WTC11 (cell line): Measurements from ENCODE around the gene CSF1. TPM values are rescaled to one million over a fixed set of nuclear protein-coding genes. Genes with fewer than 3 reads are reported as not detected.

Experiments used
- ATAC-seq: fragments of 200-7000 bp; cut with Tn5 transposase; 2 replicates; pipeline ENCODE4 v1.10.0; 2021; ENCODE audit warnings: mild to moderate bottlenecking, moderate library complexity
- CTCF ChIA-PET: fragments of 300-600 bp; sonication (Branson Sonifier 250); formaldehyde crosslinking; loops from one replicate; lab custom pipeline; 2021; ENCODE audit warnings: antibody characterized with exemption; lab: Charles Lee
- POLR2A ChIA-PET: fragments of 350-600 bp; sonication (Branson Sonifier 250); formaldehyde crosslinking; loops from one replicate; lab custom pipeline; 2021; ENCODE audit warnings: antibody characterized with exemption; lab: Charles Lee
- DNase-seq: peaks from one replicate; pipeline ENCODE4 v3.0.0; 2021; ENCODE audit warnings: low spot score
- H3K27ac Mint-ChIP-seq: 2 replicates; pipeline ENCODE4 v1.8.0; 2021; ENCODE audit warnings: mixed read lengths
- H3K27me3 Mint-ChIP-seq: 2 replicates; pipeline ENCODE4 v1.8.0; 2021; ENCODE audit warnings: low read depth, mild to moderate bottlenecking, moderate library complexity, mixed read lengths
- H3K36me3 Mint-ChIP-seq: 2 replicates; pipeline ENCODE4 v1.8.0; 2021; ENCODE audit warnings: mixed read lengths
- H3K4me1 Mint-ChIP-seq: 2 replicates; pipeline ENCODE4 v1.8.0; 2022; ENCODE audit warnings: mixed read lengths
- H3K4me3 Mint-ChIP-seq: 2 replicates; pipeline ENCODE4 v1.8.0; 2021; ENCODE audit warnings: mild to moderate bottlenecking, moderate library complexity, mixed read lengths
- H3K9me3 Mint-ChIP-seq: 2 replicates; pipeline ENCODE4 v1.8.0; 2021; ENCODE audit warnings: mixed read lengths
- ATF3 ChIP-seq: sonication (generic); formaldehyde crosslinking; conservative IDR thresholded peaks from 2 replicates; pipeline ENCODE4 v1.8.1; 2022; ENCODE audit warnings: mild to moderate bottlenecking, missing genetic modification reagents
- ATF6 ChIP-seq: sonication (generic); formaldehyde crosslinking; IDR thresholded peaks from 2 replicates; pipeline ENCODE4 v1.8.1; 2023; ENCODE audit warnings: mild to moderate bottlenecking, missing genetic modification reagents
- CREB1 ChIP-seq: sonication (generic); formaldehyde crosslinking; IDR thresholded peaks from 2 replicates; pipeline ENCODE4 v1.8.0; 2023; ENCODE audit warnings: mild to moderate bottlenecking, missing genetic modification reagents
- CREM ChIP-seq: sonication (generic); formaldehyde crosslinking; IDR thresholded peaks from 2 replicates; pipeline ENCODE4 v1.8.1; 2022; ENCODE audit warnings: mild to moderate bottlenecking, missing genetic modification reagents, moderate library complexity
- CTCF ChIP-seq: fragments of 200-600 bp; IDR thresholded peaks from 2 replicates; pipeline ENCODE4 v1.8.0; 2022; ENCODE audit warnings: antibody characterized with exemption
- E2F4 ChIP-seq: sonication (generic); formaldehyde crosslinking; IDR thresholded peaks from 2 replicates; pipeline ENCODE4 v1.8.1; 2022; ENCODE audit warnings: low read depth, mild to moderate bottlenecking, moderate library complexity, missing genetic modification reagents, borderline replicate concordance
- E2F5 ChIP-seq: sonication (generic); formaldehyde crosslinking; IDR thresholded peaks from 2 replicates; pipeline ENCODE4 v1.8.1; 2022; ENCODE audit warnings: mild to moderate bottlenecking, moderate library complexity, missing genetic modification reagents
- EMX1 ChIP-seq: fragments of 250-450 bp; sonication (Bioruptor Pico); IDR thresholded peaks from 2 replicates; pipeline ENCODE4 v1.8.0; 2021; ENCODE audit warnings: mild to moderate bottlenecking
- FOXK1 ChIP-seq: sonication (generic); formaldehyde crosslinking; IDR thresholded peaks from 2 replicates; pipeline ENCODE4 v1.8.0; 2022; ENCODE audit warnings: mild to moderate bottlenecking, moderate library complexity, missing genetic modification reagents
- GRHL2 ChIP-seq: fragments of 250-450 bp; sonication (Bioruptor Pico); IDR thresholded peaks from 2 replicates; pipeline ENCODE4 v1.8.0; 2022; ENCODE audit warnings: mild to moderate bottlenecking, moderate library complexity; ENCODE audit not compliant: insufficient replicate concordance, severe bottlenecking
- IRF2 ChIP-seq: sonication (generic); formaldehyde crosslinking; IDR thresholded peaks from 2 replicates; pipeline ENCODE4 v1.8.0; 2022; ENCODE audit warnings: low read depth, missing genetic modification reagents, borderline replicate concordance
- JAZF1 ChIP-seq: fragments of 250-450 bp; sonication (Bioruptor Pico); IDR thresholded peaks from 2 replicates; pipeline ENCODE4 v1.9.0; 2021; ENCODE audit warnings: moderate library complexity, mild to moderate bottlenecking, inconsistent platforms
- MLX ChIP-seq: sonication (generic); formaldehyde crosslinking; IDR thresholded peaks from 2 replicates; pipeline ENCODE4 v1.8.1; 2023; ENCODE audit warnings: mild to moderate bottlenecking, missing genetic modification reagents, moderate library complexity
- MYBL2 ChIP-seq: sonication (generic); formaldehyde crosslinking; IDR thresholded peaks from 2 replicates; pipeline ENCODE4 v1.8.1; 2023; ENCODE audit warnings: mild to moderate bottlenecking, moderate library complexity, missing genetic modification reagents
- NFATC4 ChIP-seq: fragments of 250-450 bp; sonication (Bioruptor Pico); IDR thresholded peaks from 2 replicates; pipeline ENCODE4 v1.9.0; 2021; ENCODE audit warnings: mild to moderate bottlenecking
- NFE2L1 ChIP-seq: sonication (generic); formaldehyde crosslinking; IDR thresholded peaks from 2 replicates; pipeline ENCODE4 v1.8.1; 2023; ENCODE audit warnings: missing genetic modification reagents
- NFYB ChIP-seq: sonication (generic); formaldehyde crosslinking; conservative IDR thresholded peaks from 2 replicates; pipeline ENCODE4 v1.8.0; 2022; ENCODE audit warnings: low read depth, missing genetic modification reagents
- NR2C2 ChIP-seq: sonication (generic); formaldehyde crosslinking; IDR thresholded peaks from 2 replicates; pipeline ENCODE4 v1.8.0; 2022; ENCODE audit warnings: mild to moderate bottlenecking, missing genetic modification reagents
- PRRX2 ChIP-seq: fragments of 250-450 bp; sonication (Bioruptor Pico); IDR thresholded peaks from 2 replicates; pipeline ENCODE4 v1.8.0; 2021; ENCODE audit warnings: mild to moderate bottlenecking
- SP1 ChIP-seq: sonication (generic); formaldehyde crosslinking; conservative IDR thresholded peaks from 2 replicates; pipeline ENCODE4 v1.8.1; 2022; ENCODE audit warnings: missing genetic modification reagents
- TEAD4 ChIP-seq: sonication (generic); formaldehyde crosslinking; IDR thresholded peaks from 2 replicates; pipeline ENCODE4 v1.8.0; 2022; ENCODE audit warnings: mild to moderate bottlenecking, missing genetic modification reagents
- USF2 ChIP-seq: sonication (generic); formaldehyde crosslinking; IDR thresholded peaks from 2 replicates; pipeline ENCODE4 v1.8.1; 2023; ENCODE audit warnings: mild to moderate bottlenecking, missing genetic modification reagents, moderate library complexity
- ZBTB21 ChIP-seq: sonication (generic); formaldehyde crosslinking; IDR thresholded peaks from 2 replicates; pipeline ENCODE4 v1.8.1; 2023; ENCODE audit warnings: mild to moderate bottlenecking, missing genetic modification reagents, borderline replicate concordance
- ZBTB43 ChIP-seq: sonication (generic); formaldehyde crosslinking; IDR thresholded peaks from 2 replicates; pipeline ENCODE4 v1.8.1; 2023; ENCODE audit warnings: mild to moderate bottlenecking, missing genetic modification reagents
- ZNF121 ChIP-seq: sonication (generic); formaldehyde crosslinking; IDR thresholded peaks from 2 replicates; pipeline ENCODE4 v1.8.0; 2023; ENCODE audit warnings: missing genetic modification reagents
- ZNF423 ChIP-seq: fragments of 250-450 bp; sonication (Bioruptor Pico); IDR thresholded peaks from 2 replicates; pipeline ENCODE4 v2.1.2; 2022; ENCODE audit warnings: mild to moderate bottlenecking, moderate library complexity
- total RNA-seq: library from RNA; stranded (reverse); gene quantifications from 3 replicates; pipeline ENCODE4 v1.2.3, GENCODE V29; 2021

Gene CSF1
- total RNA-seq, 1 experiment from 2014 or later = 3.0 TPM

- ATAC-seq = no peak
- DNase-seq = no peak
- TF ChIP-seq CTCF (no peak), ATF6 (no peak), EMX1 (no peak), USF2 (CRISPR knock-in tag) (no peak), ZNF423 (CRISPR knock-in tag) (no peak), MYBL2 (no peak), ZBTB43 (CRISPR knock-in tag) (no peak), E2F5 (CRISPR knock-in tag) (no peak), TEAD4 (CRISPR knock-in tag) (no peak), CREM (CRISPR knock-in tag) (no peak), IRF2 (no peak), ZBTB21 (CRISPR knock-in tag) (no peak), PRRX2 (CRISPR knock-in tag) (no peak), NFATC4 (CRISPR knock-in tag) (no peak), GRHL2 (CRISPR knock-in tag) (no peak), MLX (CRISPR knock-in tag) (no peak)
- POLR2A ChIA-PET = interaction anchor here (0.6 to 0.7 kb wide), 2 partner anchors 17 to 63 kb away, joined by 3 read pairs; no protein-coding TSS in a partner anchor
- CTCF ChIA-PET = interaction anchor here (2.6 to 3.0 kb wide), 2 partner anchors 56 to 151 kb away, joined by 7 to 11 read pairs; partner anchors contain the start of gene AHCYL1
- Mint-ChIP-seq H3K27me3 (no peaks in the 10 kb centered on the region), H3K4me1 (peaks cover 23% of the 10 kb centered on the region), H3K9me3 (peaks cover 3% of the 10 kb centered on the region; the same call in 1 of the 2 replicates), H3K4me3 (no peak overlapping the region), H3K36me3 (no peaks in the 10 kb centered on the region), H3K27ac (no peak overlapping the region)
Measured at GRCh38 chr1:109928591-109929111, 18.0 kb downstream of the CSF1 start.

GRCh38 chr1:109929170-109929569, 18.5 kb downstream of the CSF1 start:
- DNase-seq = no peak
- H3K36me3 Mint-ChIP-seq = no peaks in the 10 kb centered on the region
- H3K4me3 Mint-ChIP-seq = no peak overlapping the region
- POLR2A ChIA-PET = interaction anchor here (0.6 kb wide), 1 partner anchor 62 kb away, joined by 3 read pairs; no protein-coding TSS in a partner anchor
- H3K9me3 Mint-ChIP-seq = peaks cover 3% of the 10 kb centered on the region; the same call in 1 of the 2 replicates
- no peak overlapping the region for H3K27ac Mint-ChIP-seq
- TF ChIP-seq GRHL2 (CRISPR knock-in tag) (no peak), ZNF121 (CRISPR knock-in tag) (no peak), NR2C2 (CRISPR knock-in tag) (no peak), JAZF1 (CRISPR knock-in tag) (no peak), NFYB (no peak), SP1 (CRISPR knock-in tag) (no peak), EMX1 (no peak), FOXK1 (CRISPR knock-in tag) (no peak), NFE2L1 (CRISPR knock-in tag) (no peak), ATF3 (CRISPR knock-in tag) (no peak), CREB1 (CRISPR knock-in tag) (no peak), E2F4 (no peak)
- CTCF ChIA-PET = interaction anchor here (2.6 to 3.0 kb wide), 3 partner anchors 55 to 152 kb away, joined by 7 to 21 read pairs (median 11); partner anchors contain the start of gene AHCYL1
- peaks cover 23% of the 10 kb centered on the region for H3K4me1 Mint-ChIP-seq
- no peaks in the 10 kb centered on the region for H3K27me3 Mint-ChIP-seq
- no peak for ATAC-seq
